Tibial artery (tissue), 4 donors: ENCODE data around the gene YDJC.

Source experiments
- DNase-seq, 2 donors: peaks; one replicate each; pipeline ENCODE4 v3.0.0-alpha.2; 2019
- H3K27ac ChIP-seq, 2 donors: fragments of 200-600 bp; sonication (generic) in 1 of 2; 1 replicate in 1 of 2; 2 replicates in 1 of 2; pipeline ENCODE4 v1.5.1; 2018 to 2019; ENCODE audit warnings: mild to moderate bottlenecking in 1 of 2
- H3K27me3 ChIP-seq, 2 donors: fragments of 200-600 bp; sonication (generic) in 1 of 2; one replicate each; pipeline versions ENCODE4 v1.5.1 to v1.6.0; 2016 to 2019
- H3K36me3 ChIP-seq, 3 donors: fragments of 200-600 bp; sonication (generic) in 2 of 3; one replicate each; pipeline ENCODE4 v1.5.1; 2016 to 2019; ENCODE audit warnings: mild to moderate bottlenecking in 2 of 3
- H3K4me1 ChIP-seq, 4 donors: fragments of 200-600 bp; sonication (generic) in 2 of 4; 1 replicate in 3 of 4; 2 replicates in 1 of 4; pipeline ENCODE4 v1.5.1; 2016 to 2019
- H3K4me3 ChIP-seq, 2 donors: fragments of 200-600 bp; sonication (generic) in 1 of 2; 1 replicate in 1 of 2; 2 replicates in 1 of 2; pipeline ENCODE4 v1.5.1; 2018 to 2019; ENCODE audit warnings: mild to moderate bottlenecking in 2 of 2
- H3K9me3 ChIP-seq, 3 donors: fragments of 200-600 bp; sonication (generic) in 1 of 3; one replicate each; pipeline ENCODE4 v1.5.1; 2016 to 2019
- CTCF ChIP-seq, 2 experiments: fragments of 200-600 bp in 1 of 2; fragments of 450-650 bp in 1 of 2; IDR thresholded peaks; one replicate each; pipeline ENCODE4 v1.5.1; 2017 to 2019; ENCODE audit warnings: antibody characterized with exemption in 2 of 2, mild to moderate bottlenecking in 1 of 2, moderate library complexity in 1 of 2
- intact Hi-C: fragments of 100-400 bp; cut with DNase I; formaldehyde crosslinking; loops from one replicate; pipeline ENCODE4 v1.15.0; 2023; ENCODE audit warnings: low total_unique reads

The YDJC gene

GRCh38 chr22:21657020-21657359, 27.2 kb upstream of the YDJC start:
- no peaks in the 10 kb centered on the region for H3K9me3 ChIP-seq
- TF ChIP-seq CTCF (IDR thresholded peaks at IDR 0.05) = no peak
- H3K27ac ChIP-seq = no peak overlapping the region
- H3K27me3 ChIP-seq = peaks cover 0 to 45% of the 10 kb centered on the region in 2 donors
- H3K4me3 ChIP-seq = peak overlapping the region in 1 of 2 donors; percentile 58
- intact Hi-C loops = no loop called here
- no peak for DNase-seq
- H3K36me3 ChIP-seq = no peaks in the 10 kb centered on the region
- peaks cover 0 to 21% (median 15%) of the 10 kb centered on the region in 4 donors for H3K4me1 ChIP-seq

GRCh38 chr22:21652547-21653545, 23.0 kb upstream of the YDJC start:
- H3K9me3 ChIP-seq = no peaks in the 10 kb centered on the region
- peak overlapping the region in 1 of 2 donors; percentile 17 for H3K27ac ChIP-seq
- no peak for TF ChIP-seq CTCF (IDR thresholded peaks at IDR 0.05)
- peaks cover 0 to 32% of the 10 kb centered on the region in 2 donors for H3K27me3 ChIP-seq
- H3K36me3 ChIP-seq = no peaks in the 10 kb centered on the region
- intact Hi-C loops = no loop called here
- peaks cover 0 to 26% (median 22%) of the 10 kb centered on the region in 4 donors for H3K4me1 ChIP-seq
- DNase-seq = no peak
- peak overlapping the region; percentile 57 to 71 for H3K4me3 ChIP-seq

GRCh38 chr22:21652010-21652546, 22.3 kb upstream of the YDJC start:
- H3K9me3 ChIP-seq = no peaks in the 10 kb centered on the region

GRCh38 chr22:21651521-21652009, 21.7 kb upstream of the YDJC start:
- peaks cover 0 to 20% (median 15%) of the 10 kb centered on the region in 4 donors for H3K4me1 ChIP-seq
- TF ChIP-seq CTCF (IDR thresholded peaks at IDR 0.05) = no peak
- no peak overlapping the region for H3K27ac ChIP-seq
- H3K36me3 ChIP-seq = no peaks in the 10 kb centered on the region
- no peak for DNase-seq
- peaks cover 0 to 20% of the 10 kb centered on the region in 2 donors for H3K27me3 ChIP-seq
- peak overlapping the region; percentile 57 to 71 for H3K4me3 ChIP-seq
- intact Hi-C loops = no loop called here
- H3K9me3 ChIP-seq = no peaks in the 10 kb centered on the region

More at GRCh38 chr22:21652010-21652546, 22.3 kb upstream of the YDJC start:
- H3K27me3 ChIP-seq = peaks cover 0 to 25% of the 10 kb centered on the region in 2 donors
- no peaks in the 10 kb centered on the region for H3K36me3 ChIP-seq
- peak overlapping the region in 1 of 2 donors; percentile 17 for H3K27ac ChIP-seq
- intact Hi-C loops = no loop called here
- DNase-seq = peak; percentile 89 to 92
- H3K4me3 ChIP-seq = peak overlapping the region; percentile 57 to 71
- no peak for TF ChIP-seq CTCF (IDR thresholded peaks at IDR 0.05)
- H3K4me1 ChIP-seq = peaks cover 0 to 18% (median 16%) of the 10 kb centered on the region in 4 donors

- peaks cover 0 to 3% (median 0%) of the 10 kb centered on the region in 3 donors for H3K36me3 ChIP-seq
- no peak for TF ChIP-seq CTCF (IDR thresholded peaks at IDR 0.05)
- DNase-seq = no peak
- no peaks in the 10 kb centered on the region for H3K9me3 ChIP-seq
- intact Hi-C loops = no loop called here
- peak overlapping the region in 1 of 2 donors; percentile 71 for H3K4me3 ChIP-seq
- peaks cover 0 to 15% of the 10 kb centered on the region in 2 donors for H3K27me3 ChIP-seq
- peaks cover 0 to 24% (median 15%) of the 10 kb centered on the region in 4 donors for H3K4me1 ChIP-seq
- no peak overlapping the region for H3K27ac ChIP-seq
Observed at GRCh38 chr22:21650823-21651520, 21.1 kb upstream of the YDJC start.
